Measurements from ENCODE around the gene TMEM37. TPM values are rescaled to one million over a fixed set of nuclear protein-coding genes. Genes with fewer than 3 reads are reported as not detected.

Gene TMEM37
- total and polyA plus RNA-seq, 2 of the 13 experiments (the other 11 are each of a cell fraction or from before 2014, with no cell fraction given): 37.7 to 115 TPM

DNA sequence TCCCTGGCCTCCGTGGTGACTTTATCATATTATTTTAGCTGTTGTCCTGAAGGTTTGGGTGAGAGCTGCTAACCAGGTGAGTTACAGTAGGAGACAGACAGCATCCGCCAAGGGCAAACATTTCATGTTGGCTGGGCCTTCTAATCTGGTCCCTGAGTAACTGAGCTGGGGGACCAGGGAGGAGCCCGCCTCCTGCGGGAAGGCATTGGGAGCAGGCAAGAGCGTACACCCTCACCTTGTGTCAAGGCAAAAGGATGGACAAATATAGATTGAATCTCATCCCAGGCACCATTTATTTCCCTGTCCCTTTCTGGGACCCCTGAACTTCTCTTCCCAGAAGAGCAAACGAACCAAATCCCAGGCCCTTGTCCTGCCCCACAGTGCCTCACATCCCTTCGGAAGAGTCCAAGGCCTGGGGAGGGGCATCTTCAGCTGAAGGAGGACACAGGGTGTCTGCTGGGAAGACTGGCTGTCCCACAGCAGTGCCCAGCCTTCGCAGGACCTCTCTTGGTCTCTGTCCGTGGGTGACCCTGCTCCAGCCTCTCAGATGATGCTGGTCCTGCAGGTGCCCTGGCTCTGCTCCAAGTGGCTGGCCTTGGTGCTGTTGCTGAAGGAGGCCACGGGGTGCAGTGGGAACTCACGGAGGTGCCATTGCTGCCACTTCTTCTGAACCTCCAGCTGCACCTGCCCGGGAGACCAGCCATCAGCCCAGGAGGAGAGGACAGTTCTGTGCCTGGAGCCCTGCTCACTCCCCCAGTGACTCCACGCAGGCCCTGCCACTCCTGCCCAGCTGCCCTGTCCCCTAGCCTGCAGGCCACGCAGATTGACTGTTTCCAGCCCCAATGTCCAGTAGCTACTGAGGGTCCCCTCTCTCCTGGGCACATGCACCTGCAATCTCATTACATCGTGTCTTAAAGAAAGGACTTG is 8.2 kb downstream of the TMEM37 start (continued):
- TF ChIP-seq, protein P1, sequence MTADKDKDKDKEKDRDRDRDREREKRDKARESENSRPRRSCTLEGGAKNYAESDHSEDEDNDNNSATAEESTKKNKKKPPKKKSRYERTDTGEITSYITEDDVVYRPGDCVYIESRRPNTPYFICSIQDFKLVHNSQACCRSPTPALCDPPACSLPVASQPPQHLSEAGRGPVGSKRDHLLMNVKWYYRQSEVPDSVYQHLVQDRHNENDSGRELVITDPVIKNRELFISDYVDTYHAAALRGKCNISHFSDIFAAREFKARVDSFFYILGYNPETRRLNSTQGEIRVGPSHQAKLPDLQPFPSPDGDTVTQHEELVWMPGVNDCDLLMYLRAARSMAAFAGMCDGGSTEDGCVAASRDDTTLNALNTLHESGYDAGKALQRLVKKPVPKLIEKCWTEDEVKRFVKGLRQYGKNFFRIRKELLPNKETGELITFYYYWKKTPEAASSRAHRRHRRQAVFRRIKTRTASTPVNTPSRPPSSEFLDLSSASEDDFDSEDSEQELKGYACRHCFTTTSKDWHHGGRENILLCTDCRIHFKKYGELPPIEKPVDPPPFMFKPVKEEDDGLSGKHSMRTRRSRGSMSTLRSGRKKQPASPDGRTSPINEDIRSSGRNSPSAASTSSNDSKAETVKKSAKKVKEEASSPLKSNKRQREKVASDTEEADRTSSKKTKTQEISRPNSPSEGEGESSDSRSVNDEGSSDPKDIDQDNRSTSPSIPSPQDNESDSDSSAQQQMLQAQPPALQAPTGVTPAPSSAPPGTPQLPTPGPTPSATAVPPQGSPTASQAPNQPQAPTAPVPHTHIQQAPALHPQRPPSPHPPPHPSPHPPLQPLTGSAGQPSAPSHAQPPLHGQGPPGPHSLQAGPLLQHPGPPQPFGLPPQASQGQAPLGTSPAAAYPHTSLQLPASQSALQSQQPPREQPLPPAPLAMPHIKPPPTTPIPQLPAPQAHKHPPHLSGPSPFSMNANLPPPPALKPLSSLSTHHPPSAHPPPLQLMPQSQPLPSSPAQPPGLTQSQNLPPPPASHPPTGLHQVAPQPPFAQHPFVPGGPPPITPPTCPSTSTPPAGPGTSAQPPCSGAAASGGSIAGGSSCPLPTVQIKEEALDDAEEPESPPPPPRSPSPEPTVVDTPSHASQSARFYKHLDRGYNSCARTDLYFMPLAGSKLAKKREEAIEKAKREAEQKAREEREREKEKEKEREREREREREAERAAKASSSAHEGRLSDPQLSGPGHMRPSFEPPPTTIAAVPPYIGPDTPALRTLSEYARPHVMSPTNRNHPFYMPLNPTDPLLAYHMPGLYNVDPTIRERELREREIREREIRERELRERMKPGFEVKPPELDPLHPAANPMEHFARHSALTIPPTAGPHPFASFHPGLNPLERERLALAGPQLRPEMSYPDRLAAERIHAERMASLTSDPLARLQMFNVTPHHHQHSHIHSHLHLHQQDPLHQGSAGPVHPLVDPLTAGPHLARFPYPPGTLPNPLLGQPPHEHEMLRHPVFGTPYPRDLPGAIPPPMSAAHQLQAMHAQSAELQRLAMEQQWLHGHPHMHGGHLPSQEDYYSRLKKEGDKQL (CRISPR knock-in tag; IDR thresholded peaks at IDR 0.05; ENCODE audit: low read depth): no peak
- TF ChIP-seq, protein P2, sequence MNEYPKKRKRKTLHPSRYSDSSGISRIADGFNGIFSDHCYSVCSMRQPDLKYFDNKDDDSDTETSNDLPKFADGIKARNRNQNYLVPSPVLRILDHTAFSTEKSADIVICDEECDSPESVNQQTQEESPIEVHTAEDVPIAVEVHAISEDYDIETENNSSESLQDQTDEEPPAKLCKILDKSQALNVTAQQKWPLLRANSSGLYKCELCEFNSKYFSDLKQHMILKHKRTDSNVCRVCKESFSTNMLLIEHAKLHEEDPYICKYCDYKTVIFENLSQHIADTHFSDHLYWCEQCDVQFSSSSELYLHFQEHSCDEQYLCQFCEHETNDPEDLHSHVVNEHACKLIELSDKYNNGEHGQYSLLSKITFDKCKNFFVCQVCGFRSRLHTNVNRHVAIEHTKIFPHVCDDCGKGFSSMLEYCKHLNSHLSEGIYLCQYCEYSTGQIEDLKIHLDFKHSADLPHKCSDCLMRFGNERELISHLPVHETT (CRISPR knock-in tag; conservative IDR thresholded peaks at IDR 0.05): no peak
- no peak for TF ChIP-seq MTF2 (CRISPR knock-in tag; IDR thresholded peaks at IDR 0.05; ENCODE audit: borderline replicate concordance)
- TF ChIP-seq ZNF556 (CRISPR knock-in tag; IDR thresholded peaks at IDR 0.05; ENCODE audit: borderline replicate concordance): no peak
- TF ChIP-seq ETV5 (CRISPR knock-in tag; IDR thresholded peaks at IDR 0.05; ENCODE audit: borderline replicate concordance): no peak
- peak; percentile 43; the same call in 1 of the 2 replicates for TF ChIP-seq PAF1 (CRISPR knock-in tag; IDR thresholded peaks at IDR 0.05)
- TF ChIP-seq HDAC1 (CRISPR knock-in tag; IDR thresholded peaks at IDR 0.05): no peak
- no peak for TF ChIP-seq POLR2AphosphoS2 (IDR thresholded peaks at IDR 0.05; ENCODE audit: low read depth, low read length)
- TF ChIP-seq, protein P3, sequence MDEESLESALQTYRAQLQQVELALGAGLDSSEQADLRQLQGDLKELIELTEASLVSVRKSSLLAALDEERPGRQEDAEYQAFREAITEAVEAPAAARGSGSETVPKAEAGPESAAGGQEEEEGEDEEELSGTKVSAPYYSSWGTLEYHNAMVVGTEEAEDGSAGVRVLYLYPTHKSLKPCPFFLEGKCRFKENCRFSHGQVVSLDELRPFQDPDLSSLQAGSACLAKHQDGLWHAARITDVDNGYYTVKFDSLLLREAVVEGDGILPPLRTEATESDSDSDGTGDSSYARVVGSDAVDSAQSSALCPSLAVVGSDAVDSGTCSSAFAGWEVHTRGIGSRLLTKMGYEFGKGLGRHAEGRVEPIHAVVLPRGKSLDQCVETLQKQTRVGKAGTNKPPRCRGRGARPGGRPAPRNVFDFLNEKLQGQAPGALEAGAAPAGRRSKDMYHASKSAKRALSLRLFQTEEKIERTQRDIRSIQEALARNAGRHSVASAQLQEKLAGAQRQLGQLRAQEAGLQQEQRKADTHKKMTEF (CRISPR knock-in tag; IDR thresholded peaks at IDR 0.05): 0 out of 2 replicates have a peak, but pooled peaks have one; percentile 15
- TF ChIP-seq MTA1 (CRISPR knock-in tag; IDR thresholded peaks at IDR 0.05; ENCODE audit: borderline replicate concordance): peak; percentile 60; the same call in 1 of the 2 replicates
- TF ChIP-seq, protein P4, sequence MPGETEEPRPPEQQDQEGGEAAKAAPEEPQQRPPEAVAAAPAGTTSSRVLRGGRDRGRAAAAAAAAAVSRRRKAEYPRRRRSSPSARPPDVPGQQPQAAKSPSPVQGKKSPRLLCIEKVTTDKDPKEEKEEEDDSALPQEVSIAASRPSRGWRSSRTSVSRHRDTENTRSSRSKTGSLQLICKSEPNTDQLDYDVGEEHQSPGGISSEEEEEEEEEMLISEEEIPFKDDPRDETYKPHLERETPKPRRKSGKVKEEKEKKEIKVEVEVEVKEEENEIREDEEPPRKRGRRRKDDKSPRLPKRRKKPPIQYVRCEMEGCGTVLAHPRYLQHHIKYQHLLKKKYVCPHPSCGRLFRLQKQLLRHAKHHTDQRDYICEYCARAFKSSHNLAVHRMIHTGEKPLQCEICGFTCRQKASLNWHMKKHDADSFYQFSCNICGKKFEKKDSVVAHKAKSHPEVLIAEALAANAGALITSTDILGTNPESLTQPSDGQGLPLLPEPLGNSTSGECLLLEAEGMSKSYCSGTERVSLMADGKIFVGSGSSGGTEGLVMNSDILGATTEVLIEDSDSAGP (CRISPR knock-in tag; IDR thresholded peaks at IDR 0.05; ENCODE audit: borderline replicate concordance): peak; percentile 20; the same call in 1 of the 2 replicates
- no peak for TF ChIP-seq HDAC6 (IDR thresholded peaks at IDR 0.05; ENCODE audit: low read depth, low read length)
- no peak for TF ChIP-seq NR1H2 (CRISPR knock-in tag; IDR thresholded peaks at IDR 0.05; ENCODE audit: borderline replicate concordance, low read depth)
- TF ChIP-seq GABPB1 (CRISPR knock-in tag; IDR thresholded peaks at IDR 0.05): peak; percentile 22; the same call in 1 of the 2 replicates
- no peak for TF ChIP-seq MED13 (CRISPR knock-in tag; IDR thresholded peaks at IDR 0.05)
- no peak for TF ChIP-seq ZNF589 (CRISPR knock-in tag; conservative IDR thresholded peaks at IDR 0.05)

Measured in HepG2 (cell line).